Endodermal cell (in vitro differentiated cells): ENCODE results near the gene ATOH8. TPM values are rescaled to one million over a fixed set of nuclear protein-coding genes. Genes with fewer than 3 reads are reported as not detected.

Experiments used
- DNase-seq: peaks from one replicate; pipeline ENCODE4 v3.0.0-alpha.2; 2017
- H3K27ac ChIP-seq: 2 replicates; pipeline ENCODE4 v1.5.1; 2013; ENCODE audit warnings: mild to moderate bottlenecking, low read depth, low read length, moderate library complexity
- H3K27me3 ChIP-seq: 2 replicates; pipeline ENCODE4 v1.6.1; 2013; ENCODE audit warnings: mild to moderate bottlenecking, low read length, moderate library complexity; ENCODE audit not compliant: insufficient read depth, control insufficient read depth, poor library complexity, severe bottlenecking
- H3K36me3 ChIP-seq: 2 replicates; pipeline ENCODE4 v1.7.0; 2013; ENCODE audit warnings: mild to moderate bottlenecking, low read length, moderate library complexity; ENCODE audit not compliant: control insufficient read depth, insufficient read depth
- H3K4me1 ChIP-seq: one replicate; pipeline ENCODE4 v1.7.0; 2013; ENCODE audit warnings: low read length; ENCODE audit not compliant: control insufficient read depth, insufficient read depth
- H3K4me3 ChIP-seq: 2 replicates; pipeline ENCODE4 v1.5.1; 2013; ENCODE audit warnings: mild to moderate bottlenecking, low read length, moderate library complexity
- H3K9ac ChIP-seq: 2 replicates; pipeline ENCODE4 v1.6.1; 2013; ENCODE audit warnings: mild to moderate bottlenecking, low read length, moderate library complexity; ENCODE audit not compliant: poor library complexity, severe bottlenecking; ENCODE audit errors: extremely low read depth
- H3K9me3 ChIP-seq: 2 replicates; pipeline ENCODE4 v1.6.1; 2013; ENCODE audit warnings: mild to moderate bottlenecking, low read length, moderate library complexity; ENCODE audit not compliant: control insufficient read depth
- H3K27ac Mint-ChIP-seq: 2 replicates; pipeline ENCODE4 v1.8.0; 2020; ENCODE audit warnings: mixed read lengths
- H3K27me3 Mint-ChIP-seq: 2 replicates; pipeline ENCODE4 v1.8.0; 2021; ENCODE audit warnings: mild to moderate bottlenecking, mixed read lengths; ENCODE audit not compliant: insufficient read depth
- H3K36me3 Mint-ChIP-seq: 2 replicates; pipeline ENCODE4 v1.8.0; 2020; ENCODE audit warnings: low read depth, mixed read lengths
- H3K4me1 Mint-ChIP-seq: 2 replicates; pipeline ENCODE4 v1.8.0; 2020; ENCODE audit warnings: mixed read lengths
- H3K4me3 Mint-ChIP-seq: 2 replicates; pipeline ENCODE4 v1.8.0; 2020; ENCODE audit warnings: mild to moderate bottlenecking, moderate library complexity, mixed read lengths
- H3K9me3 Mint-ChIP-seq: 2 replicates; pipeline ENCODE4 v1.8.0; 2020; ENCODE audit warnings: mild to moderate bottlenecking, mixed read lengths
- WGBS, 2 experiments: methylation state at CpG; one replicate each; pipeline versions ENCODE4 v1.1.5 to v1.1.7; 2013; ENCODE audit warnings: missing lambda C conversion rate in 2 of 2, mixed read lengths in 1 of 2; ENCODE audit not compliant: insufficient coverage in 1 of 2, insufficient read length in 1 of 2; 5-methylcytosine and 5-hydroxymethylcytosine counted together
- total RNA-seq, 2 donors: library from RNA; stranded (reverse); fragmentation: NEBNext Ultra II Directional in 1 of 2; extraction: Animal tissue kit (Norgen Biotek cat#: 25700) in 1 of 2; gene quantifications; 2 replicates in 1 of 2; 3 replicates in 1 of 2; pipeline ENCODE4 v1.2.1, GENCODE V29; 2021
- TF ChIP-seq, protein P1 (sequence below): fragments of 200-600 bp; sonication (generic); conservative IDR thresholded peaks from 2 replicates; pipeline ENCODE4 v1.5.0; 2021; ENCODE audit warnings: antibody characterized with exemption, mild to moderate bottlenecking

The ATOH8 gene
- total RNA-seq, 2 donors from 2014 or later: 1.3 to 1.6 TPM

DNA sequence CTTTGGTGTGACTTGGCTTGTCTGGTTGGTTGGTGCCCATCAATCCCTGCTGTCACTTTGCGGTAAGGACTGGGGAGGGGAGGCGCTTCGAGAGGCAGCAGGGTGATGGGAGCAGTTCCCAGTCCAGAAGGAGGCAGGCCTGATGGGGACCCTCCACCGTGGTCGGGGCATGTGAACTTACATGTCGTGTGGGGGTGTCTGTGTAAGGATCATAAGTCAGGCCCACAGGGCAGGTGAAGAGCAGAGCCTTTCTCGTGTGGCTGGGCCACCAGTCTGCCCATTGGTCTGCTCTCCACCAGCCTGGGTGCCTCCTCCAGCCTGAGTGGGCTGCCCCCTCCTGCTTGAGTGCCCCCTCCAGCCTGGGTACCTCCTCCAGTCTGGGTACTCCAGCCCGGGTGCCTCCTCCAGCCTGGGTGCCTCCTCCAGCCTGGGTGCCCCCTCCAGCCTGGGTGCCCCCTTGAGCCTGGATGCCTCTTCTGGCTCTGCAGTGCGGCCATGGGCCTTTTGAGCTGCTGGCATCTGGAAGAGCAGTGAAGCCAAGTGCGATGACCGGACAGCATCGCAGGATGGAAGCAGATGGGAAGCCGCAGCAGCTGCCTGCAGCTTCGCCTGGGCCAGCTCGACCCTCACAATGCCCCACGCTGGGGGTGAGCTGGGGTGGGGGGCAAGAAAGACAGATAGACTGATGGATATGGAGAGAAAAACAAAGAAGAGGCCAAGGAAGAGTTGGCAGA is 25.0 kb downstream of the ATOH8 start:
- Mint-ChIP-seq H3K27ac (no peak overlapping the region), H3K27me3 (peaks cover 2% of the 10 kb centered on the region), H3K4me3 (no peak overlapping the region), H3K36me3 (no peaks in the 10 kb centered on the region), H3K4me1 (no peaks in the 10 kb centered on the region), H3K9me3 (no peaks in the 10 kb centered on the region)
- H3K9ac ChIP-seq: no peak overlapping the region
- 92 to 98% methylated on average over 10 to 16 of the region's 16 CpGs for WGBS, 2 experiments
- DNase-seq: no peak
- TF ChIP-seq, protein P1, sequence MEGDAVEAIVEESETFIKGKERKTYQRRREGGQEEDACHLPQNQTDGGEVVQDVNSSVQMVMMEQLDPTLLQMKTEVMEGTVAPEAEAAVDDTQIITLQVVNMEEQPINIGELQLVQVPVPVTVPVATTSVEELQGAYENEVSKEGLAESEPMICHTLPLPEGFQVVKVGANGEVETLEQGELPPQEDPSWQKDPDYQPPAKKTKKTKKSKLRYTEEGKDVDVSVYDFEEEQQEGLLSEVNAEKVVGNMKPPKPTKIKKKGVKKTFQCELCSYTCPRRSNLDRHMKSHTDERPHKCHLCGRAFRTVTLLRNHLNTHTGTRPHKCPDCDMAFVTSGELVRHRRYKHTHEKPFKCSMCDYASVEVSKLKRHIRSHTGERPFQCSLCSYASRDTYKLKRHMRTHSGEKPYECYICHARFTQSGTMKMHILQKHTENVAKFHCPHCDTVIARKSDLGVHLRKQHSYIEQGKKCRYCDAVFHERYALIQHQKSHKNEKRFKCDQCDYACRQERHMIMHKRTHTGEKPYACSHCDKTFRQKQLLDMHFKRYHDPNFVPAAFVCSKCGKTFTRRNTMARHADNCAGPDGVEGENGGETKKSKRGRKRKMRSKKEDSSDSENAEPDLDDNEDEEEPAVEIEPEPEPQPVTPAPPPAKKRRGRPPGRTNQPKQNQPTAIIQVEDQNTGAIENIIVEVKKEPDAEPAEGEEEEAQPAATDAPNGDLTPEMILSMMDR: no peak
- H3K36me3 ChIP-seq: no peaks in the 10 kb centered on the region
- H3K4me3 ChIP-seq: no peak overlapping the region
- no peak overlapping the region for H3K27ac ChIP-seq
- H3K27me3 ChIP-seq: no peaks in the 10 kb centered on the region
- no peaks in the 10 kb centered on the region for H3K4me1 ChIP-seq
- no peaks in the 10 kb centered on the region for H3K9me3 ChIP-seq

DNA sequence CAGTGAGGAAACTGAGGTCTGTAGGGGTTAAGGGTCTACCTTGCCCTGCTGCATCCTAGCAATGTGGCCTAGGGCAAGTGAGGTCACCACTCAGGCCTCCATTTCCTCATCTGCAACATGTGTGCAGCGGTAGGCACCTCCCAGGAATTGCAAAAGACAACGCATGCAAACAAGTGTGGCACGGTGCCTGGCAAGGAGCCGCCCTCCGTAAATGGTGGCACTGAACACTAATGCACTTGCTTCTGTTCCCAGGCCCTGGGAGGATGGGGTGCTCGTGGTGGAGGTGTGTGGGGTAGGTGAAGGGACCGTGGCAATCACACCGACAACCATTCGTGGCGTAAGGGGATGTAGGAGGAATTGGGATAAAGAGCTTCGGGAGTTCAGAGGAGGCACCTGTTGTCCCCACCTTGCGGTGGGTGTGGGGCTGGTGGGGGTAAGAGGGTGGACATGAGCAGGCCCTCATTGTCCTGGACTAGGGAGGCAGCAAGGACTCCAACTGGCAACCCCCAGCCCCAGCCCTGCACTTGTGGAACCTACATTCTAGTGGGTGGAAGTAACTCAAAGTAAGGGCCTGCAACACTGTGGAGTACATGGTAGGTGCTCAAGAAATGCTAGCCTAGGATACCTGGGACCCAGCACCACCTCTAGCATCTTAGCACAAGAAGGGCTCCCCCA is 26.0 kb downstream of the ATOH8 start:
- 91 to 97% methylated on average over 9 to 12 of the region's 12 CpGs for WGBS, 2 experiments
- TF ChIP-seq, protein P1: no peak
- Histone ChIP-seq H3K4me1 (no peaks in the 10 kb centered on the region), H3K36me3 (no peaks in the 10 kb centered on the region), H3K27ac (no peak overlapping the region), H3K4me3 (no peak overlapping the region), H3K9ac (no peak overlapping the region), H3K27me3 (no peaks in the 10 kb centered on the region), H3K9me3 (no peaks in the 10 kb centered on the region)
- no peaks in the 10 kb centered on the region for H3K9me3 Mint-ChIP-seq
- H3K27me3 Mint-ChIP-seq: peaks cover 2% of the 10 kb centered on the region
- no peaks in the 10 kb centered on the region for H3K36me3 Mint-ChIP-seq
- no peak overlapping the region for H3K27ac Mint-ChIP-seq
- H3K4me1 Mint-ChIP-seq: no peaks in the 10 kb centered on the region
- no peak overlapping the region for H3K4me3 Mint-ChIP-seq
- no peak for DNase-seq

DNA sequence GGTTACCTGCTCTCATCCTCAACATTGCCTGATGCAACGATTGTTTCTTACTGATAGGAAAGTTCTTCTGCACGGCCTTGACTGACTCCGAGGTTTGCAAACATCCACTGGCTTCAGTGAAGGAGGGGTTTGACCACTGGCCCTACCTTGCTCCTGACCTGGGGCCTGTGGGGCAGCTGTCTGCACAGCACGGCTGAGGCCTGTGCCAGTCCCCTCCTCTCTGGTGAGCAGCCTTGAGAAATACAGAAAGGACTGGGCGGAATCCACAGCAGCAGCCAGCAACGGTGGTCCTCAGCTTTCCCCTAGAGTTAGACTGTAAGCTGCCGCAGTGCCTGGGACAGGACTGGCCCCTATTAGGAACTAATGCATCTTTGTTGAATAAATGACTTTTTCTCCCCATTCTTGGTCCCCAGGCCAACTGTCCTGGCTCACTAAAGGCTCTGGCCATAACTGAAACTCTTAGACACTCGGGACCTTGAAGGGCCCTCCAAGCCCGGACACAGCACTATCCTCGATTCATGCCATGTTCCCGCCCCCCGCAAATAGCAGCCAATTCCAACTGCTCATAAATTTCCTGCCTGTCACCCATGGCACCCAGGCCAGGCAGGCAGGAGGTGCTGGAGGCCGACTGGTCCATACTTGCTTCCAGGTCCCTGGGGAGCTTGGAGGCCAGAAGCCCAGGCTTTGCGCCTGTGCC is 26.7 kb downstream of the ATOH8 start:
- 95 to 97% methylated on average over 14 of the region's 14 CpGs for WGBS, 2 experiments
- Mint-ChIP-seq H3K36me3 (no peaks in the 10 kb centered on the region), H3K9me3 (no peaks in the 10 kb centered on the region), H3K4me3 (no peak overlapping the region), H3K27ac (no peak overlapping the region), H3K4me1 (no peaks in the 10 kb centered on the region), H3K27me3 (peaks cover 2% of the 10 kb centered on the region)
- H3K36me3 ChIP-seq: no peaks in the 10 kb centered on the region
- DNase-seq: no peak
- no peak overlapping the region for H3K27ac ChIP-seq
- TF ChIP-seq, protein P1: no peak
- no peak overlapping the region for H3K4me3 ChIP-seq
- H3K27me3 ChIP-seq: no peaks in the 10 kb centered on the region
- H3K9ac ChIP-seq: no peak overlapping the region
- no peaks in the 10 kb centered on the region for H3K4me1 ChIP-seq
- H3K9me3 ChIP-seq: no peaks in the 10 kb centered on the region
